ENCODE data around the gene ASB1.

Gene ASB1

DNA sequence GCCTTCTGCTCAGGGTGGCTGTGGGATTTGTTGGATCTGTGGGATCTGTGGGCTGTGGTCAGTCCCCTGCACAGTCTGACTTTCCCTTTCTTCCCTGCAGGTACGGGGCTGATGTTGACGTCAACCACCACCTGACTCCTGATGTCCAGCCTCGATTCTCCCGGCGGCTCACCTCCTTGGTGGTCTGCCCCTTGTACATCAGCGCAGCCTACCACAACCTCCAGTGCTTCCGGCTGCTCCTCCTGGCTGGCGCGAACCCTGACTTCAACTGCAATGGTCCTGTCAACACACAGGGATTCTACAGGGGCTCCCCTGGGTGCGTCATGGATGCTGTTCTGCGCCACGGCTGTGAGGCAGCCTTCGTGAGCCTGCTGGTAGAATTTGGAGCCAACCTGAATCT lies 17.5 kb downstream of the ASB1 start:
- no peak for DNase-seq (ENCODE audit: low read depth in 2 of 2)

DNA sequence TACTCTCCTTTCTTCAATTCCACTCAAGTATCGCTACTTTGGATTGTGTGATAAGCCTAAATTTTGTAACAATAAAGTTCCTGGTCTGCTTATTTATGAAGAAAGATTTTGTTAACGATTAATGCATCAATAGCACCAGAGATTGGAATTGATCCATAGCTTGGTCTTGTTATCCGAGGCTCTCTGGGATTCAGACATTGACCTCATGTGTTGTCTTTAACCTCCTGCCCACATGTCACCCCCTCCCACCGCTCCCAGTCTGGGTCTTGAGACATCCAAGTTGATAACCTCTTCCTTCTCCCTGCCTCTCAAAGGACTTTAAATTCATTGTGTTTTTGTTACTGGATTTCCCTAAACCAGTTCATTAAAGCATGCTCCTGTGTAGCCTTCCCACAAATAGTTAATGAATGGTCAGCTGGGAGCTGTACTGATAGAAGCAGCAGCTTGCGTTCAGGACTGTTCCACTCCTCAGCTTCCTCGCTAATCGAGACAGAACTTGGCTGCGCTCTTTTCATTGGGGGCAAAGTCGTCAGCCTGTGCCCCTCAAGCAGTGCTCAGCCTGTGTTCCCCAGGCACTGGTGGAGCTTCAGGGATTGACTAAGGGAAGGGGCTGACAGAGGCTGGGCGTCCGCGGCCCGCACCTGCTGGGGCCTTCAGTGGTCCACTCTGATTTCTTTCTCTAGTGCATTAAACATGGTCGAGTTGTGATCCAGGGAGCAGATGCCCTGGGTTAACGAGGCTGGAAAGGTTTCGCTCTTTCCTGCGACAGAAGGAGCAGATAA lies 18.9 kb downstream of the ASB1 start:
- no peak for DNase-seq (ENCODE audit: low read depth in 2 of 2)

GRCh38 chr2:238446371-238446770 lies 19.6 kb downstream of the ASB1 start:
- no peak for DNase-seq (ENCODE audit: low read depth in 2 of 2)

GRCh38 chr2:238448031-238448955 lies 21.6 kb downstream of the ASB1 start:
- DNase-seq (ENCODE audit: low read depth in 2 of 2) = no peak

DNA sequence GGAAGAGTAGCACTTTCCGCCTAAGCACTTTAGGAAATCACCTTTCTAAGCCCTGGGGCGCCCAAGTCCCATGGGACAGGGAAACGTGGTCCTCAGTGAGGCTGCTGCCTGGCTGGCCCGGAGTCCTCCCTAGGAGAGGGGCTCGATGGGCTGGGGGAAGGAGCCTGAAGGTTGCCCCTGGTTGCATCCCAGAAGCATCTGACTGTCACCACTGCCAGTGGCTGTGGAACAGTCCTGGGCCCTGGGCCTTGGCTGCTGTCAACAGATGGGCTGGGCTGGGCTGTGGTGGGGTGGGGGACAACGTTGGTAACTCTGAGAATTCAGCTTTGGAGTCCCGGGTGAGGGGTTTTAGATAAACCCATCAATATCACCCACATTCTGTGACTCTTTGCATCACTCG lies 22.5 kb downstream of the ASB1 start:
- DNase-seq (ENCODE audit: low read depth in 2 of 2) = no peak

- no peak for DNase-seq (ENCODE audit: low read depth in 2 of 2)
Observed at GRCh38 chr2:238449909-238450417, 23.2 kb downstream of the ASB1 start.

GRCh38 chr2:238450440-238450861 lies 23.7 kb downstream of the ASB1 start:
- DNase-seq (ENCODE audit: low read depth in 2 of 2) = no peak

GRCh38 chr2:238453842-238454241 lies 27.1 kb downstream of the ASB1 start:
- no peak for DNase-seq (ENCODE audit: low read depth in 2 of 2)

- DNase-seq (ENCODE audit: low read depth in 2 of 2) = no peak
Observed at GRCh38 chr2:238456449-238456848, 29.7 kb downstream of the ASB1 start.

GRCh38 chr2:238456970-238457926 lies 30.5 kb downstream of the ASB1 start:
- no peak for DNase-seq (ENCODE audit: low read depth in 2 of 2)

- DNase-seq (ENCODE audit: low read depth in 2 of 2) = no peak
Observed at GRCh38 chr2:238457927-238458324, 31.2 kb downstream of the ASB1 start.

DNA sequence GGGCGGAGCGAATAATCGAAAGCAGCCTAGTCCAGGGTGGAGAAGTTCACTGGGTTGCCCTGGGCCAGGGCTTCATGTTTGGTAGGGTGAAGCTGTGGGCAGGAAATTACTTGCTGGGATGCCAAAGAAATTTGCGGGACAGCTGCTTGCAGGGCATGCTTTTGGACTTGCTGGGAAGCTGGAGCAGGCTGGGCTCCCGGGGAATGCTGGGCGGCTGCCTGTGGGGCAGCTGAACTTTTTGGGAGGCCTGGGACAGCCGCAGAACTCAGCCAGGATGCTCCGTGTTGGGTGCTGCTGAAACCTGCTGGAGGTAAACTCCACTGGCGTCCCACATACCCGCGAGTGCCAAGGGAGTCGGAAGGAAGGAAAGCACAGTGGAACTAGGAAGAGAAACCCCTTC lies 31.9 kb downstream of the ASB1 start:
- DNase-seq (ENCODE audit: low read depth in 2 of 2) = no peak

GRCh38 chr2:238459081-238459629 lies 32.4 kb downstream of the ASB1 start:
- peak in 1 of 2 experiments; percentile 34 for DNase-seq (ENCODE audit: low read depth in 2 of 2)

DNA sequence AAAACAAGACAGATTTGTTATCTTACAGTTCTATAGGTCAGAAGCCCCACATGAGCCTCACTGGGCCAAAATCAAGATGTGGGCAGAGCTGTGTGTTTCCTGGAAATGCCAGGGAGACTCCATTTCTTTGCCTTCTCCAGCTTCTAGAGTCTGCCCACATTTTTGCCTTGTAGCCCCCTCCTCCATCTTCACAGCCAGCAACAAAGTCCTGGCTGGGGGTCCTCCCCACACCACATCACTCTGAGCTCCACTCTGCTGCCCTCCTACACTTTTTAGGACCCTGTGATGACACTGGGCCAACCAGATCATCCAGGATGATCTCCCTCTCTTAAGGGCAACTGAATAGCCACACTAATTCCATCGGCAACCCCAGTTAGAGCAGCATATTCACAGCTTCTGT lies 34.3 kb downstream of the ASB1 start:
- DNase-seq (ENCODE audit: low read depth in 2 of 2) = no peak

- DNase-seq (ENCODE audit: low read depth in 2 of 2) = no peak
Observed at GRCh38 chr2:238461491-238461890, 34.8 kb downstream of the ASB1 start.

- no peak for DNase-seq (ENCODE audit: low read depth in 2 of 2)
Observed at GRCh38 chr2:238461916-238462315, 35.2 kb downstream of the ASB1 start.

DNA sequence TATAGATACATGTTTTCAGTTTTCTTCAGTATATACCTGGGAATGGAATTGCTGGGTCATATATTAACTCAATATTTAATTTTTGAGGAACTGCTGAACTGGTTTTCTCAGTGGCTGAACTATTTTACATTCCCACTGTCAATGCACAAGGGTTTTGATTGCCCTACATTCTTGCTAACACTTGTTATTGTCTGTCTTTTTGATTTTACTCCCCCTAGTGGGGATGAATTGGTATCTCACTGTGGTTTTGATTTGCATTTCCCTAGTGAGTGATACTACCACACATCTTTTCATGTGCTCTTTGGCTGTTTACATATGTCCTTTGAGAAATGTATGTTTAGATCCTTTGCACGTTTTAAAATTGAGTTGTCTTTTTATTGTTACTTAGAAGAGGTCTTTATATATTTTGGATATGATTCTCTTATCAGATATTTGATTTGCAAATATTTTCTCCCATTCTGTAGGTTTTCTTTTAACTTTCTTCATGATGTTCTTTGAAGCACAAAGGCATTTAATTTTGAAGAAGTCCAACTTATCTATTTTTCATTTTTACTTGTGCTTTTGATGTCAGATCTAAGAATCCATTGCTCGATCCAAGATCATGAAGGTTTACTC lies 36.2 kb downstream of the ASB1 start:
- DNase-seq (ENCODE audit: low read depth in 2 of 2) = peak in 1 of 2 experiments; percentile 29

GRCh38 chr2:238464389-238464788 lies 37.7 kb downstream of the ASB1 start:
- no peak for DNase-seq (ENCODE audit: low read depth in 2 of 2)

GRCh38 chr2:238465487-238466242 lies 38.9 kb downstream of the ASB1 start:
- DNase-seq (ENCODE audit: low read depth in 2 of 2) = no peak

DNA sequence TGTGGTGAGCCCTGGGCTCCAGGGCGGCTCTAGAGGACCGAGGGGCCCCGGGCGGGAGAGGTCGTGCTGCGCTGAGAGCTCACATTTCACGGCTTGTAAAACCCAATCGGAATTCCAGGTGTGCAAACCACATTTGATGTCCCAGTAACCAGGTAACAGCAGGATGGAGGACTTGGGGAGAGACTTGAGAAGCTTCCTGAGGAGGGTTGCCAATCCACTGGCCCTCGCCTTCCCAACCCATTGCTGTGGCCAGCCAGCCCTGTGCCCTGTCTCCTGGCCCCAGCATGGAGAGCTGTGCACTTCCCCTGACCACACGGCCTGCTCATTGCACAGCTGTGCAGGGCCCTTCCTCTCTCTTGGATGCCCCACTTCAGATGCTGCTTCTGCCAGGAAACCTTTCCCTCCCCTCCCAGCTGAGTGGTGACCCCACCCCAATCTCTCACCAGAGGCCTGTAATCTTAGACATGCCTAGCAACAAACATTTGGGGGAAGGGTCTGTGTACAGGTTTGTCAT lies 39.6 kb downstream of the ASB1 start:
- DNase-seq (ENCODE audit: low read depth in 2 of 2) = no peak

Measured in fibroblast of skin of left quadriceps (primary cell).